NCI-H1105 treated with DMSO at 0.1 percent for 48 hours (cell line): ENCODE results near the gene SPART.
A peak's percentile ranks its signal among the peaks of the same experiment; 100 is the strongest.
"Not testable (repeated sequence)": the region's sequence is repeated elsewhere in the genome, so short reads cannot be mapped to it uniquely, and the experiment has no call there.

ENCODE experiments used
- DNase-seq: peaks from one replicate; lab custom pipeline; 2025; lab: John Stamatoyannopoulos, UW

The SPART gene

DNA sequence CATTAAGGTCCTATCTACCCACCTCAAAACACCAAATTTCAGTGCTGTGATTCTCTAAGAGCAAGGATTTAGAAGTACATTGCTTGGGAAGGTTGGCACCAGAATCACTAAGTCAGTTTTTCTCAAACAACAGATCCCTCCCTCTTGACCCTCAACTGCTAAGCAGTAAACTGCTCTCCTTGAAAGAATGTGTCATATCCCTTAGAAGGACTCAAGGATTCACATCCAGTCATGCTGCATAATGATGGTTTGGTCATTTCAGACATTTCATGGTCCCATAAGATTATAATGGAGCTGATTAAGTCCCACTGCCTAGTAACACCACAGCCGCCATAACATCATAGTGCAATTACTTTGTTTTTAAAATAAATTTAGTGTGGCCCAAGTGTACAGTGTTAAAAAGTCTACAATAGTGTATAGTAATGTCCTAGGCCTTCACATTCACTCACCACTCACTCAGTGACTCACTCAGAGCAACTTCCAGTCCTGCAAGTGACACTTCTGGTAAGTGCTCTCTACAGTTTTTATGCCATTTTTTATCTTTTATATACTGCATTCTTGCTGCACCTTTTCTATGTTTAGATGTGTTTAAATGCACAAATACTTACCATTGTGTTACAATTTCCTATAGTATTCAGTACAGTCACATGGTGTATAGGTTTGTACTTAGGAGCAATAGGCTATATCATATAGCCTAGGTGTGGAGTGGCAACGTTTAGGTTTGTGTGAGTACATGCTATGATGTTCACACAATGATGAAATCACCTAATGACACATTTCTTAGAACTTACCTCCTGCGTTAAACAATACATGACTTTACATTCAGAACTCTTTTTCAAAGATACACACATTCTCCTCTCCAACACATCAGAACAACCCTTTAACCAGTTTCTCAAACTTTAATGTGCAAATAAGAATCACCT lies 32.9 kb downstream of the SPART start:
- no peak for DNase-seq

DNA sequence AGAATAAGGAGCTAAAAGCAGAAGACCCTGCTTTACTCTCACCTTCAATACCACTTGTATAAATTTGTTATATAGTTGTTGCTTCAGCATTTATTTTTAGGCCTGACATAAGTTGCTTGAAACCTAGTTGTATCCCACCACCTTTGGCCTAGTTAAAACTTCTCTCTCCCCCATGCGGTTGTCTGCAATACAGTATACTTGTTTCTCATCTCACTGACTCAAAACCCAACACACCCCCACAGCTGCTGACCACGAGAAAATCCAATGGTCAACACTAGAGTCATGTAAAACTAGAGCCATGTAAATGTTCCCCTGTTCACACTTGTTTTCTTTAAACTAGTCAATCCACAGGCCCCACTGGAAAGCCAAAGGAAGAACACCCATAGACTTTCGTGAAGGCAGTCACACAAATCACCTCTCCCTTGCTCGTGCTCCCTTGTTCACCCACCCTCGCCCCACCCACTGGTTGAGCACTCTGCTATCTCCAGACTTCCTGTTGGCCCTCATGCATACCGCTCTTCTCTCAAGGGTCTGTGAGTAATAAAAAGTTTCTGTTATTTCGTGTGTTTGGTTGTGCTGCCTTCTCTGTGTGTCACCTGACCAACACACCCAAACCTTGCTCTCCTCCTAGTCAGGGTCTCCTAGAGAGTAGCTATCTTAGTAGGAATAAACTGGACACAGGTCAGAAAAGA lies 35.6 kb downstream of the SPART start:
- DNase-seq: no peak

DNA sequence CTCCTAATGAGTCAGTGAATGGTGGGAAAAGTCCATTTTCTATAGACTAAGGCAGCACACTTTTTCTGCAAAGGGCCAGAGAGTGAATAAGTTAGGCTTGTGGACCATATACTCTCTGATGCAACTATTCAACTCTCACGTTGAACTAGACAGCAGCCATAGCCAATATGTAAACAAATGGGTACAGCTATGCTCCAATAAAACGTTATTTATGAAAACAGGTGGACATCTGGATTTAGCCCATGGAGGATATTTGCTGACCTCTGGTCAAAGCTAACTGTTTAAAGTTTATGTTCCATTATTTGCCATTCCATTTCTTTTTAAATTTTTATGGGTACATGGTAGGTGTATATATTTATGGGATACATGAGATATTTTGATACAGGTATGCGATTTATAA lies 43.9 kb downstream of the SPART start:
- no peak for DNase-seq

DNA sequence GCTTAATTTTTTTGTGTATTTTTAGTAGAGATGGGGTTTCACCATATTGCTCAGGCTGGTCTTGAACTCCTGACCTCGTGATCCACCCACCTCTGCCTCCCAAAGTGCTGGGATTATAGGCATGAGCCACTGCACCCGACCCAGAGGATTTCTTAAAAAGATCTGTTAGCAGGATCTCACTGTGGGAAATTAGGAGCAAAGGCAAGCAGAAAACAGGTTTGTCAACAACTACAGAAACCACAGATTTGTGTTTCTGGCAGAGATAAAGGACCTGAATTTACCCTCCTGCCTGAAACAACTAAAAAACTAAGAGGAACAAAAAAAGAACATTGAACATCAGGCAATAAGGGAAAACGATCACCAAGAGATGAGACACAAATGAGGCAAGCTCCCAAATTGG lies 46.7 kb downstream of the SPART start:
- DNase-seq: not testable (repeated sequence)

DNA sequence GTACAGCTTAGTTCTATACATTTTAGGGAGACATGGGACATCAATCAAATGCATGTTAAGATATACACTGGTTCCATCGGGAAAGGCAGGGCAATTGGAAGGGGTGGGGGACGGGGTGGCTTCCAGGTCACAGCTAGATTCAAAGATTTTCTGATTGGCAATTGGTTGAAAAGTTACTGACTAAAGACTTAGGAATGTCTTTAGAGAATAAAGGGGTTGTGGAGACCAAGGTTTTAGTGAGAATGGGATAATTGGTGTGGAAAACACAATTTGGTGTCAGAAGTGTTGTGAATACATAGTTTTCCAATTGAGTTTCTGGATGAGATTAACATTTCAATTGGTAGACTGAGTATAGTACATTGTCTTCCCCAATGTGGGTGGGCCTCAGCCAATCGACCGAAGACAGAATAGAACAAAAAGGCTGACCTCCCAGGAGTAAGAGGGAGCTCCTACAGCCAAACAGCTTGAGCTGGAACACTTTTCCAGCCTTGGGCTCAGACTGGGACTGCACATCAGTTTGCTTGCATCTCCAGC lies 47.6 kb downstream of the SPART start:
- DNase-seq: no peak

GRCh38 chr13:36297366-36298338 lies 48.5 kb downstream of the SPART start, which contains the start of gene CCDC169:
Gene CCDC169, minus strand, starts transcription at chr13:36297814. Its CDS starts 95 bp downstream, at chr13:36297719.
- DNase-seq: peak; percentile 50

DNA sequence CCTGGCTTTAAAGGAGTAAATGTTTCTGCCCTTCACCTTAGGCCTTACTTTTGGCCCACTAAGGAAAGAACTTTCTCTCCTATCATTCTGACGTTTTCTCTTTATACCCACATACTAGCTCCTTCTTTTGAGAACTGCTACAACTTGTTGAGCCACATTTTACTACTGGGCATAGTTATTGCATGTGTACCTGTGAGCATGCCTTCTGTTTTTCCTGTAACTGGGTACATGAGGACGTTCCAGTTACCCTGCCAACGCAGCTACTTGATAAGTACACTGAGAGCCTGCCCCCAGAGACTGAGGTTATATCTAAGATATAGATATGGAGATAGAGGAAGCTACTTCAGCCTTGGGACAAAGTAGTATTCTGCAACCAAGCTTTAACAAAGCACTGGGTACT lies 52.1 kb downstream of the SPART start:
- no peak for DNase-seq

GRCh38 chr13:36293497-36293896 lies 52.7 kb downstream of the SPART start:
- no peak for DNase-seq

DNA sequence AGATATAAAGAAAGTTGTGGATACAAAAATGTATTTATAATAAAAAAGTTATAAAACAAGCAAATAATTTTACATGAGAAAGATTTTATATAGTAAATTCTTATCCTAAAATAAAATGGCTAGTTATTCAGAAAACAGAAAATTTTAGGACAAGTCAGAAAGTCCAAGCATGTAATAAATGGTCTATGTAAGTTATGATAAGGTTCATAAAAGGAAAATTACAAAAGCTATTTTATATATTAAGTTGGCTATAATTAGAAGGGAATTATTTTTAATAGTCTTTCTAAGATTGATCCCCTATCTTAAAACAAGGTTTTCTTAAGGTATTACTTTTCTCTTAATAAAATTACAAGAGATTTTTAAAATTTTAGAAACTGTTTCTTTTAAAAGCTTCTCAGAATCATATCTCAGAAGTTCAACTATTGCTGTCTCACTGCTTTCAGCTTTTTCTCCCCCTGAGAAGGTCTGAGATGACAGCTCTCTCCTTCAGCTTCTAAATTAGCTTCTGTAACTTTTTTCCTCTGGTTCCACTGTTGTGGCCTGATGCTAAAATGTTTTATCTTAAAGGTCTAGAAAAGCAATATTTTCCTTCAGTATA lies 57.3 kb downstream of the SPART start:
- DNase-seq: no peak

GRCh38 chr13:36286006-36286405 lies 60.2 kb downstream of the SPART start:
- no peak for DNase-seq

DNA sequence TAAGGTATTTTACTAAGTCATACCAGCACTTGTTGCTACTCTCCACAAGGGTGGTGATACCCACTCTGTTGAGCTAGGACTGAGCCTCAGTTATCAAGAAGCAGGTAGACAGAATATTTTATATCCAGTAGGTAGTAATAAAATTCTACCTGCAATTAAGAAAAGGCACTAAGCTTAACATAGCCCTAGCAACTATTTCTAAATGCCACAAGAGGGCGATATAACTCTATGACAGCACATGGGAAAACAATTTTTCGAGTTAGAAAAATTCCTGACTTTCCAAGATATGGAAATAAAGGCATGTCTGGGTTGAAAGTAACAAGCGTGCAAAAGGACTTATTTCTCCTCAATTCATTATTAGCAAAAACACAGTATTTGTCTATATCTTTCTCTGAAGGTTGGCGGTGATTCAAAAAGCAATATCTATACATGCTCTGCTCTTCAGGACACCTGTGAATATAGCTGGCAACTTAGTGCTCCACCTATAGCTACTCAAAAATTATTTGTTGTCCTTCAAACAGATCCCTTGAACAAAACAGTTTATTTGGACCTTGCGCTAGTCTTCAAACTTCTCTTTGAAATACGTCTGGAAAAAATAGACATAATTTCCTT lies 63.3 kb downstream of the SPART start:
- peak; percentile 44 for DNase-seq

DNA sequence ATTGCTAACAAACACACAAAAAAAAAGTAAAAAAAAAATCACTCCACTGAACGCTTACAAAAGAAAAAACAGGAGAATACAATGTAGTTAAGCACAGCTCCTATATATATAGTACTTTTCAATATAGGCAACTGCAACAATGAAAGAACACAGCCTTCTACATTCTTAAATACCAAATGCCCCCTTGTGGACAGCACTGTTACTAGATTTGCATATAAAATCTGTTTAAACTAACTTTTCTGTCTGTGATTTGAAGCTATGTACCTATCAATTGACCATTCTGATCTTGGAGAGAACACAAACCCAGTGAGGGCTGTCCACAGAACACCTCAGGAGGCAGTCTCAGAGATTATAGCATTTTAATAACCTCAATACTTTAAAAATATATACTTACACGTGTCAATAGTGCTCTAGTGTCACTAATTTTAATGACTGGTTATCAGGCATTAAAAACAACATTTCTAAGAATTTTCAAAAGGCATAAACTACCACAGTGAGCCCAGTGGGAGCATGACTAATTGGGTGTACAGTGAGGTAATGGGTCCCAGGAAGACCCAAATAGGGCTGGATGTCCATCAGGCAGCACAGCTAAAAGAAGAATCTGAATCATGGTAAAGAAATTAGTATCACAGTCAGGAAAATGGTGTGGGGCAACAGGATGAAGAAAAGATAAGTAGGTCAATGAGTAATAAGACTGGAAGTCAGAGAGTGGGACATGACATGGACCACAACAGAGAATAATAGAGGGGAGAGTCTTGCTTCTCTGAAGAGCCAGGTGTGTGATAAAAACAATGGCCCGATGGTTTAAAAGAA lies 70.8 kb downstream of the SPART start:
- peak; percentile 66 for DNase-seq

GRCh38 chr13:36273431-36273830 lies 72.8 kb downstream of the SPART start:
- DNase-seq: no peak

DNA sequence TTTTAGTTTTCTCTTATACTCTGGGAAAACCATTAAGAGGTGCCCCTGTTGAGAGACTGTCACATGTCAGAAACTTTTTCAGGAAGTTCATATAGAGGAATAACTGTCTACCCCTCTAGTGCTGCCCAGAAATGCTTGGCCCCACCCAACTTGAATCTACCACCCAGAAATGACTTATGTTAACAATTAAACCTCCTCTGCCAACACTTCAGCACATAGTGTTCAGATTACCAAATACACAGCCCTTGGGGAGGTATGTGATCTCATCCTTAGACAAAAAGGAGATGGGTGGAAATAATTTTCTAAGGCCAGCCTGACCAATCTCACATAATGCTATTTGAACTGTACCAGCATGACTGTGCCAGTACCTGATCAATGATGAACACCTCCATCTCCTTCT lies 84.2 kb downstream of the SPART start:
- no peak for DNase-seq

DNA sequence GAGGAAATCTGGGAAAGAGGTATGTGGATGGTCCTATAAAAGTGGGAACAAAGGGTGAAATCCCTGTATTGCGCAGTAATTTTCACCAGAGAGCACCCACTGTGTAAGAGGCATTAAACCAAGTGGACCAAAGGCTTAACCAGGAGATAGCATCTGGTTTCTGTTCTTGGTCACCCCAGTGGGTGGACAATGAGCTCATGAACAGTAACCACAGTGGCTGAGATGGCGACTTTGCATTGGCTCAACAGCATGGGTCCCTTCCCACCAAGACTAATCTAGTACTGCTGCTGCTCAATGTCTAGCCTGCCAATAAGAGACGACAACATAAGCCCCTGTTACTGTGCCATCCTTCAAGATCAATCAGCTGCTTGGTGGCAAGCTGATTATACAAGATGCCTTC lies 85.2 kb downstream of the SPART start:
- DNase-seq: no peak

- DNase-seq: no peak
These were observed 86.6 kb downstream of the SPART start for GRCh38 chr13:36259361-36260137.

DNA sequence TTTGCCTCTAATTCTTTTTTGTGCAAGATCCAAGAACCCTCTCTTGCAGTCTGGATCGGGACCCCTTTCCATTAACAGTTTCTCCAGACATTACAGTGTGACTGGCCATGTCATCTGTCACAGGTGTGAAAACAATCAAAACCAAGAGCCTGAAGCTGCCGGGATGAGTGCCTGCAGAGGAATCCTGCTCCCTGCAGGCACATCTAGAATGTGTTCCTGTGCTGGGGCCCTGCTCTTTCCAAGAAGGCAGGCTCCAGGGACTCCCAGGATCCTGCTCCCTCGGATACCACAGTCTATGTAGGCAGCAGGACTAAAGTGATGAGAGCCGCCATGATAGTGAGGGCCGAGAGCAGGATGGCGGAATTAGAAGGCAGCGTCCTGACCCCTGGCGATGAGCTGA lies 87.4 kb downstream of the SPART start:
- DNase-seq: no peak
